ENCODE measurements around the gene CPNE7.

- TF ChIP-seq, protein P1, sequence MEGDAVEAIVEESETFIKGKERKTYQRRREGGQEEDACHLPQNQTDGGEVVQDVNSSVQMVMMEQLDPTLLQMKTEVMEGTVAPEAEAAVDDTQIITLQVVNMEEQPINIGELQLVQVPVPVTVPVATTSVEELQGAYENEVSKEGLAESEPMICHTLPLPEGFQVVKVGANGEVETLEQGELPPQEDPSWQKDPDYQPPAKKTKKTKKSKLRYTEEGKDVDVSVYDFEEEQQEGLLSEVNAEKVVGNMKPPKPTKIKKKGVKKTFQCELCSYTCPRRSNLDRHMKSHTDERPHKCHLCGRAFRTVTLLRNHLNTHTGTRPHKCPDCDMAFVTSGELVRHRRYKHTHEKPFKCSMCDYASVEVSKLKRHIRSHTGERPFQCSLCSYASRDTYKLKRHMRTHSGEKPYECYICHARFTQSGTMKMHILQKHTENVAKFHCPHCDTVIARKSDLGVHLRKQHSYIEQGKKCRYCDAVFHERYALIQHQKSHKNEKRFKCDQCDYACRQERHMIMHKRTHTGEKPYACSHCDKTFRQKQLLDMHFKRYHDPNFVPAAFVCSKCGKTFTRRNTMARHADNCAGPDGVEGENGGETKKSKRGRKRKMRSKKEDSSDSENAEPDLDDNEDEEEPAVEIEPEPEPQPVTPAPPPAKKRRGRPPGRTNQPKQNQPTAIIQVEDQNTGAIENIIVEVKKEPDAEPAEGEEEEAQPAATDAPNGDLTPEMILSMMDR (IDR thresholded peaks at IDR 0.05; ENCODE audit: poor library complexity) = no peak
- TF ChIP-seq EZH2 (IDR thresholded peaks at IDR 0.05; ENCODE audit: borderline replicate concordance) (no peak), EZH2phosphoT487 (IDR thresholded peaks at IDR 0.05; ENCODE audit: low read depth, severe bottlenecking, unreplicated experiment) (no peak)
Measured at GRCh38 chr16:89552913-89553312, 22.6 kb upstream of the CPNE7 start.
